Measurements from ENCODE around the gene SFN. TPM values are rescaled to one million over a fixed set of nuclear protein-coding genes. Genes with fewer than 3 reads are reported as not detected.

Gene SFN
- total RNA-seq = not detected

DNA sequence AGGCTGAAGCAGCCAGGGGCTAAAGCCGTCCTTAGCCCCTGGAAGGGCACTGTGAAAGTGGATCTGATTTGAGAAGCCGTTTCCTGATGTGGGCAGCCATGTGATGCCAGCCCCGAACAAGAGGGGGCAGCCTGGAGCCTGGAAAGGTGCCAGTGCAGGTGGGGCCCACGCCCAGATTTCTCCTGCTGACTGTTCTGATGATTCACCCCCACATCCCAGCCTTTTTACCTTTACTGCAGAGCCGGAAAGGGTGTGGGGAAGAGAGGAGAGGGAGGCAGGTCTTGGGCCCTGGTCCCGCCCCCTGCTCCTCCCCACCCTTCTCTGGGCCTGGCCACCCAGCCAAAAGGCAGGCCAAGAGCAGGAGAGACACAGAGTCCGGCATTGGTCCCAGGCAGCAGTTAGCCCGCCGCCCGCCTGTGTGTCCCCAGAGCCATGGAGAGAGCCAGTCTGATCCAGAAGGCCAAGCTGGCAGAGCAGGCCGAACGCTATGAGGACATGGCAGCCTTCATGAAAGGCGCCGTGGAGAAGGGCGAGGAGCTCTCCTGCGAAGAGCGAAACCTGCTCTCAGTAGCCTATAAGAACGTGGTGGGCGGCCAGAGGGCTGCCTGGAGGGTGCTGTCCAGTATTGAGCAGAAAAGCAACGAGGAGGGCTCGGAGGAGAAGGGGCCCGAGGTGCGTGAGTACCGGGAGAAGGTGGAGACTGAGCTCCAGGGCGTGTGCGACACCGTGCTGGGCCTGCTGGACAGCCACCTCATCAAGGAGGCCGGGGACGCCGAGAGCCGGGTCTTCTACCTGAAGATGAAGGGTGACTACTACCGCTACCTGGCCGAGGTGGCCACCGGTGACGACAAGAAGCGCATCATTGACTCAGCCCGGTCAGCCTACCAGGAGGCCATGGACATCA lies at the start of gene SFN:
Gene SFN (plus strand): TSS at position 369 of the 904 bp plus-strand sequence. CDS start 64 bp downstream, at position 433.
- H3K36me3 ChIP-seq (ENCODE audit: control insufficient read depth in 3 of 3, insufficient read depth in 3 of 3, low read length in 3 of 3) = no peaks in the 10 kb centered on the region
- peaks cover 14 to 22% (median 15%) of the 10 kb centered on the region in 3 donors for H3K4me1 ChIP-seq (ENCODE audit: control insufficient read depth in 3 of 3, insufficient read depth in 3 of 3, low read length in 3 of 3)
- no peaks in the 10 kb centered on the region for H3K9me3 ChIP-seq (ENCODE audit: control insufficient read depth in 3 of 3, low read length in 3 of 3)
- no peaks in the 10 kb centered on the region for H3K27me3 ChIP-seq (ENCODE audit: control insufficient read depth in 3 of 3, insufficient read depth in 3 of 3, low read length in 3 of 3)
- H3K9ac ChIP-seq (ENCODE audit: low read depth in 1 of 3, low read length in 3 of 3) = peak within 1 kb of the TSS in 2 of 3 donors; percentile 69 to 84
- peak within 1 kb of the TSS; percentile 70 for H3K27ac ChIP-seq (ENCODE audit: low read depth, low read length)
- peak within 1 kb of the TSS; percentile 90 to 91 (median 91) for H3K4me3 ChIP-seq (ENCODE audit: low read length in 3 of 3)

DNA sequence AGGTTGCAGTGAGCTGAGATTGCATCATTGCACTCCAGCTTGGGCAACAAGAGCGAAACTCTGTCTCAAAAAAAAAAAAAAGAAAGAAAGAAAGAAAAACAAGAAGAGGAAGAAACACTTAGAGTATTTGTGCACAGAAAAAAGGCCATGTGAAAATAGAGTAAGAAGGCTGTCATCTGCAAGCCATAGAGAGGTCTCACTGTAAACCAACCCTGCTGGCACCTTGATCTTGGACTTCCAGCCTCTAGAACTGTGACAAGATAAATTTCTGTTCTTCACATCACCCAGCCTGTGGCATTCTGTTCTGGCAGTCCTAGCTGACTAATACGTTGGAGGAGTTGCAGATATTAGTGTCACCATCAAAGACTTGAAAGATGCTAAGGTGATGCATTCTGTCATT lies 48.6 kb upstream of the SFN start:
- H3K4me3 ChIP-seq (ENCODE audit: low read length in 3 of 3) = no peak overlapping the region
- peaks cover 0 to 2% (median 0%) of the 10 kb centered on the region in 3 donors for H3K4me1 ChIP-seq (ENCODE audit: control insufficient read depth in 3 of 3, insufficient read depth in 3 of 3, low read length in 3 of 3)
- no peaks in the 10 kb centered on the region for H3K36me3 ChIP-seq (ENCODE audit: control insufficient read depth in 3 of 3, insufficient read depth in 3 of 3, low read length in 3 of 3)
- no peaks in the 10 kb centered on the region for H3K27me3 ChIP-seq (ENCODE audit: control insufficient read depth in 3 of 3, insufficient read depth in 3 of 3, low read length in 3 of 3)
- no peaks in the 10 kb centered on the region for H3K9me3 ChIP-seq (ENCODE audit: control insufficient read depth in 3 of 3, low read length in 3 of 3)
- no peak overlapping the region for H3K27ac ChIP-seq (ENCODE audit: low read depth, low read length)
- H3K9ac ChIP-seq (ENCODE audit: low read depth in 1 of 3, low read length in 3 of 3) = no peak overlapping the region

DNA sequence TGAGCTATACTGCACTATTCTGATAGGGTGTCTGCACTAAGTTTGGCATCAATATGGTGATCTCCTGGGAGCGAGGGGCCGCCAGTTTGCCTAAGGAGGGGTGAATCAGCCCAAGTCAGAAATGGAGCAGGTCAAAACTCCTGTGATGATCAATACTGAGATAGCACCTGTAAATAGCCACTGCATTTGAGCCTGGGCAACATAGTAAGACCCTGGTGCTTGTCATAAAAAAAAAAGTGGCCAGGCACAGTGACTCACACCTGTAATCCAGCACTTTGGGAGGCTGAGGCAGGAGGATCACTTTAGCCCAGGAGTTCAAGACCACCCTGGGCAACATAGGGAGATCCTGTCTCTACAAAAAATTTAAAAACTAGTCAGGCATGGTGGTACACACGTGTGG lies 48.1 kb upstream of the SFN start:
- no peaks in the 10 kb centered on the region for H3K9me3 ChIP-seq (ENCODE audit: control insufficient read depth in 3 of 3, low read length in 3 of 3)
- H3K4me1 ChIP-seq (ENCODE audit: control insufficient read depth in 3 of 3, insufficient read depth in 3 of 3, low read length in 3 of 3) = peaks cover 0 to 2% (median 0%) of the 10 kb centered on the region in 3 donors

DNA sequence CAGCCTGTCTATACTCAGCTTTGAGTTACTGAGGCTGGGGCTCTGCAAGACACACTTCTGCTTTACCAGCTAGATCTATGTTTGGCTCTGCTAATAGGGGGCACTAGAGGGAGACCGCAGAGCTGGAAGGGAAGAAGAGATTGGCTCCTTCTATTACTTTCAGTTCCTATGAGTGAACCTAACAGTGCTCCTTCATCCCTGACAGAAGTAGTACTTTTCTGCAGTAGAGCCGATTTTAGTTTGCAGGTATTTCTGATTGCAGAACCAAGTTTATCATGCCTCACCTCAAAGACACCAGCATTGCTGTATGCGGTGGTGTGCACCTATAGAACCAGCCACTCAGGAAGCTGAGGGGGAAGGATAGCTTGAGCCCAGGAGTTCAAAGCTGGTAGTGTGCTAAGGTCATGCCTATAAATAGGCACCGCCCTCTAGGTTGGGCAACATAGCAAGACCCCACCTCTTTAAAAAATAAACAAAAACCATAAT lies 42.1 kb upstream of the SFN start:
- H3K4me1 ChIP-seq (ENCODE audit: control insufficient read depth in 3 of 3, insufficient read depth in 3 of 3, low read length in 3 of 3) = peaks cover 0 to under 1% (median under 1%) of the 10 kb centered on the region in 3 donors
- no peak overlapping the region for H3K27ac ChIP-seq (ENCODE audit: low read depth, low read length)
- H3K9ac ChIP-seq (ENCODE audit: low read depth in 1 of 3, low read length in 3 of 3) = no peak overlapping the region
- no peaks in the 10 kb centered on the region for H3K27me3 ChIP-seq (ENCODE audit: control insufficient read depth in 3 of 3, insufficient read depth in 3 of 3, low read length in 3 of 3)
- H3K4me3 ChIP-seq (ENCODE audit: low read length in 3 of 3) = no peak overlapping the region
- no peaks in the 10 kb centered on the region for H3K36me3 ChIP-seq (ENCODE audit: control insufficient read depth in 3 of 3, insufficient read depth in 3 of 3, low read length in 3 of 3)
- no peaks in the 10 kb centered on the region for H3K9me3 ChIP-seq (ENCODE audit: control insufficient read depth in 3 of 3, low read length in 3 of 3)

More for the DNA sequence above, 48.1 kb upstream of the SFN start:
- H3K27me3 ChIP-seq (ENCODE audit: control insufficient read depth in 3 of 3, insufficient read depth in 3 of 3, low read length in 3 of 3) = no peaks in the 10 kb centered on the region
- H3K9ac ChIP-seq (ENCODE audit: low read depth in 1 of 3, low read length in 3 of 3) = no peak overlapping the region
- no peaks in the 10 kb centered on the region for H3K36me3 ChIP-seq (ENCODE audit: control insufficient read depth in 3 of 3, insufficient read depth in 3 of 3, low read length in 3 of 3)
- no peak overlapping the region for H3K4me3 ChIP-seq (ENCODE audit: low read length in 3 of 3)
- no peak overlapping the region for H3K27ac ChIP-seq (ENCODE audit: low read depth, low read length)

DNA sequence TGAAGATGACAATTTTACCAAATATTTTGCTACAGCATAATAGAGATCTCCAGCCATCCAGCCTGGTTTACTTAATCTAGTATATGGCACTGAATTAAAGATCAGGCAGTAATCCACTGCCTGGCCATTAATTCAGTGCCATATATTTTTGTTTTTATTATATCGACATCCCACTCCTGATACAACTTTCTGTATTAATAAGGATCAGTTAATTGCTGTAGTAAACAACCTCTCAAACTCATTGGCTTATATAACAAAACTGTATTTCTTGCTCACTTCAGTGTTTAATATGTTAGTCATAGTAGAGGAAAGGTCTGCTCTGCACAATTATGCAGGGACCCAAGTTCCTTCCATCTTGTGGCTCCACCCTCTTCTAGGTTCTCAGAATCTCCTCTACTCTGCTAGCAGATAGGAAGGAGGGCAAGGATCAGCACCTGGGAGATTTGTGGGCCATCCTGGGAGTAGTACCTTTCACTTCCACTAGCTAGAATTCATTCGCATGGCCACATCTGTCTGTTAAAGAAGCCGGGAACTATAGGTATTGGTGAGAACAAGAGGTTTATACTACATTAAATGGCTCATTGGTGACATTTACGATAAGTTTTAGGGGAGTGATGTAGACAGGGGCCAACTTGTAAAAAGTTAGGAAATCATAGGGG lies 40.1 kb upstream of the SFN start:
- Histone ChIP-seq H3K9me3 (ENCODE audit: control insufficient read depth in 3 of 3, low read length in 3 of 3) (no peaks in the 10 kb centered on the region), H3K4me1 (ENCODE audit: control insufficient read depth in 3 of 3, insufficient read depth in 3 of 3, low read length in 3 of 3) (peaks cover 7 to 12% (median 10%) of the 10 kb centered on the region in 3 donors), H3K4me3 (ENCODE audit: low read length in 3 of 3) (no peak overlapping the region), H3K27me3 (ENCODE audit: control insufficient read depth in 3 of 3, insufficient read depth in 3 of 3, low read length in 3 of 3) (no peaks in the 10 kb centered on the region), H3K27ac (ENCODE audit: low read depth, low read length) (no peak overlapping the region), H3K36me3 (ENCODE audit: control insufficient read depth in 3 of 3, insufficient read depth in 3 of 3, low read length in 3 of 3) (no peaks in the 10 kb centered on the region), H3K9ac (ENCODE audit: low read depth in 1 of 3, low read length in 3 of 3) (no peak overlapping the region)

DNA sequence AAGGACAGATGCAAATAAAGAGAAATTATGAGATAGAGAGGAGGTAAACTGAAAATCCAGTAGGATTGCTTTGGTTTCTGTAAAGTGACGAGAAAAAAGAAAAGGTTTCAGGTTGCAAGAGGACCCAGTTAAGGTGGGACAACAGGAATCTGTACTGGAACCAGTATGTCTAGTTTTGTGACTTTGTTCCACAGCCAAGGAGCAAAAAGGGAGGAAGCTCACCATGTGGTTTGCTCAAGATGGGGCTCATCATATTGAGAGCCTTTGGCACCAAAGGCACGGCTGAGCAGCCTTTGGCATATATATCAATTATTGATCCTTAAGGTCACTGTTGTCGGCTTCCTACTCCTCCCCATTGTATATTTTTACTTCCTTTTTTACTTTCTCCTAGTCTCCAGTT lies 38.2 kb upstream of the SFN start:
- H3K9me3 ChIP-seq (ENCODE audit: control insufficient read depth in 3 of 3, low read length in 3 of 3) = no peaks in the 10 kb centered on the region
- H3K27ac ChIP-seq (ENCODE audit: low read depth, low read length) = no peak overlapping the region
- no peak overlapping the region for H3K9ac ChIP-seq (ENCODE audit: low read depth in 1 of 3, low read length in 3 of 3)
- no peaks in the 10 kb centered on the region for H3K27me3 ChIP-seq (ENCODE audit: control insufficient read depth in 3 of 3, insufficient read depth in 3 of 3, low read length in 3 of 3)
- peaks cover 0 to 4% (median 0%) of the 10 kb centered on the region in 3 donors for H3K36me3 ChIP-seq (ENCODE audit: control insufficient read depth in 3 of 3, insufficient read depth in 3 of 3, low read length in 3 of 3)
- no peak overlapping the region for H3K4me3 ChIP-seq (ENCODE audit: low read length in 3 of 3)
- peaks cover 24 to 28% (median 25%) of the 10 kb centered on the region in 3 donors for H3K4me1 ChIP-seq (ENCODE audit: control insufficient read depth in 3 of 3, insufficient read depth in 3 of 3, low read length in 3 of 3)

DNA sequence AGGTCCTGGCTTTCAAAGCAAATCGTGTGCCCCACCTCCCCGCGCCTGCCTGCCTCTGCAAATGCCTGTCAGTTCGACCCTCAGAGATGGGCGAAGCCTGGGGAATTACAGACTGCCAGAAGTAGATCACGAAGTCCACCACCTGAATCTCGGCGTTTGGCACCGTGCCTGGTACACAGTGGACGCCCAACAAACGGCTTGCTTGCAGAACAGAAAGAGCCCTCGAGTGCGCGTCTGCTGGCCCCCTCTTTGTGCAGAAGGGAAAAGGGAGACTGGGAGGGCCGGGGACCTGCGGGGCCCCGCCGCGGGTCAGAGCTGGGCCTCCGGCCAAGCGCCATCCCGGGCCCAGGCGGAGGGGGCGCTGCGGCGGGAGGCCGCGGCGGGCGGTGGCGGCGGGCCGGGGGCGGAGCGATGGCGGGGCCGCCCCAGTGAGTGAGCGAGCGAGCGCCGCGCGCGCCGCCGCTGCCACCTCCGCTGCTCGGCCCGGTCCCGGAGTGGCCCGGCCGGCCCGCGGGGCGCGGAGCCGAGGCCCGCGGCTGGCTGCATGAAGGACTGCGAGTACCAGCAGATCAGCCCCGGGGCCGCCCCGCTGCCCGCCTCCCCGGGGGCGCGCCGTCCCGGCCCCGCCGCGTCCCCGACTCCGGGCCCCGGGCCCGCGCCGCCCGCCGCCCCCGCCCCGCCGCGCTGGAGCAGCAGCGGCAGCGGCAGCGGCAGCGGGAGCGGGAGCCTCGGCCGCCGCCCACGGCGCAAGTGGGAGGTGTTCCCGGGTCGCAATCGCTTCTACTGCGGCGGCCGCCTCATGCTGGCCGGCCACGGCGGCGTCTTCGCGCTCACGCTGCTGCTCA lies 36.5 kb upstream of the SFN start, which contains the start of gene ZDHHC18:
Gene ZDHHC18 (plus strand): TSS at position 428 of the 845 bp plus-strand sequence. CDS start 117 bp downstream, at position 545.
- peak within 1 kb of the TSS; percentile 86 to 93 (median 88) for H3K4me3 ChIP-seq (ENCODE audit: low read length in 3 of 3)
- peak within 1 kb of the TSS; percentile 86 to 91 (median 90) for H3K9ac ChIP-seq (ENCODE audit: low read depth in 1 of 3, low read length in 3 of 3)
- no peaks in the 10 kb centered on the region for H3K27me3 ChIP-seq (ENCODE audit: control insufficient read depth in 3 of 3, insufficient read depth in 3 of 3, low read length in 3 of 3)
- H3K4me1 ChIP-seq (ENCODE audit: control insufficient read depth in 3 of 3, insufficient read depth in 3 of 3, low read length in 3 of 3) = peaks cover 25 to 32% (median 27%) of the 10 kb centered on the region in 3 donors
- no peaks in the 10 kb centered on the region for H3K9me3 ChIP-seq (ENCODE audit: control insufficient read depth in 3 of 3, low read length in 3 of 3)
- H3K36me3 ChIP-seq (ENCODE audit: control insufficient read depth in 3 of 3, insufficient read depth in 3 of 3, low read length in 3 of 3) = peaks cover 0 to 4% (median 4%) of the 10 kb centered on the region in 3 donors
- H3K27ac ChIP-seq (ENCODE audit: low read depth, low read length) = peak within 1 kb of the TSS; percentile 75

DNA sequence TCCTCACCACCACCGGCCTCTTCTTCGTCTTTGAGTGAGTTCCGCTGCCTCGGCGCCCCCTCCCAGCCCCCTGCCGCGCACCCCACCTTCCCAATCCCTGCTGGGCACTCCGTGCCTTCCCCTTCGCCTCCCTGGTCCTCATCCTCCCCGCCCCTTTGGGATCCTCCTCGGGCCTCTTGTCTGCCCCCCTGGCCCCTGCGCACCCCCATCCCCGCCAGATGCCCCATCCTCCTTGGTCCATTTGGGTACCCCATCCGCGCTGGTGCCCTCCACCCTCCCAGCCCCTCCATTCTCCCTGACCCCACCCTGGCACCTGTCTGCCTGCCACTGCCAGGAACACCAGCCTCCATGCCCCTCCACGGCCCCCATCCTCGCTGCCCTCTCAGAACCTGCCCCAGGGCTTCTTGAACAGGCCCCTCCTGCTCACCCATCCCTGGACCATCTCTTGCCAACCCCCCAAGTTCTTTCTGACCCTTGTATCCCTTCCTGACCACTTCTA lies 35.8 kb upstream of the SFN start:
- Histone ChIP-seq H3K9me3 (ENCODE audit: control insufficient read depth in 3 of 3, low read length in 3 of 3) (no peaks in the 10 kb centered on the region), H3K27me3 (ENCODE audit: control insufficient read depth in 3 of 3, insufficient read depth in 3 of 3, low read length in 3 of 3) (no peaks in the 10 kb centered on the region), H3K4me1 (ENCODE audit: control insufficient read depth in 3 of 3, insufficient read depth in 3 of 3, low read length in 3 of 3) (peaks cover 25 to 32% (median 27%) of the 10 kb centered on the region in 3 donors), H3K9ac (ENCODE audit: low read depth in 1 of 3, low read length in 3 of 3) (peak overlapping the region; percentile 59 to 85 (median 74)), H3K36me3 (ENCODE audit: control insufficient read depth in 3 of 3, insufficient read depth in 3 of 3, low read length in 3 of 3) (peaks cover 3 to 10% (median 5%) of the 10 kb centered on the region in 3 donors), H3K27ac (ENCODE audit: low read depth, low read length) (no peak overlapping the region), H3K4me3 (ENCODE audit: low read length in 3 of 3) (peak overlapping the region; percentile 67 to 93 (median 72))

DNA sequence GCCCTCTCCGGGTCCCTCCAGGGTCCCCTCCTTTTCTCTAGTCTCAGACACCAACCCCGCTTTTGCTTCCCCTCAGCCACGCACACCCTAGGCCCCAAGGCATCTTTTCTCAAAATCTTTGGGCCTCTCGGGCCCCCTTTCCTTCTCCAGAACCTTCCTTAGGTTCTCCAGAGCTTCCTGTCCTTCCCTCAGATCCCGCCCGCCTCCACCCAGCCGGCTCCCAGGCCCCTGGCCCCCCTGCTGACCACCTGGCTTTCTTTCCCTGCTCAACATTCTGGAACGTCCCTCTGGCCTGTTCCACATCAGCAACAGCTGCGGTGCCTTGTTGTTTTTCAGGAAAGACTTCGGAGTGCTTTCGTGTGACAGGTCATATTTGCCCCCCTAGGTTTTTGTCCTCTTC lies 35.3 kb upstream of the SFN start:
- Histone ChIP-seq H3K27me3 (ENCODE audit: control insufficient read depth in 3 of 3, insufficient read depth in 3 of 3, low read length in 3 of 3) (no peaks in the 10 kb centered on the region), H3K36me3 (ENCODE audit: control insufficient read depth in 3 of 3, insufficient read depth in 3 of 3, low read length in 3 of 3) (peaks cover 8 to 15% (median 10%) of the 10 kb centered on the region in 3 donors), H3K4me3 (ENCODE audit: low read length in 3 of 3) (peak overlapping the region; percentile 67 to 93 (median 72)), H3K4me1 (ENCODE audit: control insufficient read depth in 3 of 3, insufficient read depth in 3 of 3, low read length in 3 of 3) (peaks cover 25 to 32% (median 27%) of the 10 kb centered on the region in 3 donors), H3K9me3 (ENCODE audit: control insufficient read depth in 3 of 3, low read length in 3 of 3) (no peaks in the 10 kb centered on the region), H3K27ac (ENCODE audit: low read depth, low read length) (no peak overlapping the region), H3K9ac (ENCODE audit: low read depth in 1 of 3, low read length in 3 of 3) (peak overlapping the region; percentile 59 to 85 (median 74))

Measured in skeletal muscle tissue (tissue), 4 donors.